Panc1 (cell line): Measurements from ENCODE around the gene LINC00237. TPM values are rescaled to one million over a fixed set of nuclear protein-coding genes. Genes with fewer than 3 reads are reported as not detected.

Experiments used
- ATAC-seq: fragments of 200-7000 bp; cut with Tn5 transposase; 2 replicates; pipeline ENCODE4 v1.9.1; 2020; ENCODE audit warnings: mild to moderate bottlenecking, moderate library complexity
- BruUV-seq: library from RNA; stranded (reverse); fragments of 400-500 nt; replicated peaks from 2 replicates; lab custom pipeline; 2021; lab: Mats Ljungman, UMichigan
- CTCF ChIA-PET: fragments of 300-600 bp; sonication (Branson Sonifier 250); formaldehyde crosslinking; loops from one replicate; lab custom pipeline; 2022; ENCODE audit warnings: antibody characterized with exemption; lab: Charles Lee
- POLR2A ChIA-PET: fragments of 300-600 bp; sonication (Branson Sonifier 250); formaldehyde crosslinking; loops from one replicate; lab custom pipeline; 2022; ENCODE audit warnings: antibody characterized with exemption; lab: Charles Lee
- DNase-seq: peaks from one replicate; pipeline ENCODE4 v3.0.0-alpha.2; 2010; ENCODE audit warnings: low read depth, low spot score
- H3K27ac ChIP-seq: 2 replicates; pipeline ENCODE4 v1.5.1; 2011; ENCODE audit warnings: mild to moderate bottlenecking, low read length, inconsistent platforms
- H3K27me3 ChIP-seq: fragments of 200-500 bp; sonication (Bioruptor generic); 2 replicates; pipeline ENCODE4 v1.6.0; 2014; ENCODE audit warnings: low read length, inconsistent platforms; ENCODE audit not compliant: control insufficient read depth, insufficient read depth
- H3K36me3 ChIP-seq: fragments of 200-500 bp; sonication (Bioruptor generic); 2 replicates; pipeline ENCODE4 v1.5.1; 2014; ENCODE audit warnings: inconsistent platforms, mild to moderate bottlenecking, low read length, moderate library complexity; ENCODE audit not compliant: control insufficient read depth, insufficient read depth
- H3K4me1 ChIP-seq: 2 replicates; pipeline ENCODE4 v1.5.1; 2011; ENCODE audit warnings: inconsistent platforms, mild to moderate bottlenecking, low read length, moderate library complexity; ENCODE audit not compliant: control insufficient read depth, insufficient read depth
- H3K4me3 ChIP-seq, 2 experiments: 2 replicates each; pipeline ENCODE4 v1.5.1; 2011 to 2012; ENCODE audit warnings: low read depth in 2 of 2, low read length in 2 of 2, mild to moderate bottlenecking in 2 of 2, inconsistent platforms in 1 of 2, moderate library complexity in 1 of 2
- H3K9me3 ChIP-seq: fragments of 200-500 bp; sonication (Bioruptor generic); 2 replicates; pipeline ENCODE4 v1.5.1; 2014; ENCODE audit warnings: low read depth, mild to moderate bottlenecking, inconsistent platforms, low read length, moderate library complexity; ENCODE audit not compliant: control insufficient read depth, insufficient read depth
- CTCF ChIP-seq: fragments of 450-650 bp; IDR thresholded peaks from 2 replicates; pipeline ENCODE4 v1.5.1; 2017; ENCODE audit warnings: mild to moderate bottlenecking
- POLR2AphosphoS5 ChIP-seq: IDR thresholded peaks from 2 replicates; pipeline ENCODE4 v1.6.1; 2012; ENCODE audit warnings: mild to moderate bottlenecking, low read depth, low read length, moderate library complexity
- REST ChIP-seq, 2 experiments: IDR thresholded peaks; 2 replicates each; pipeline ENCODE4 v1.6.1; 2011 to 2012; ENCODE audit warnings: low read depth in 2 of 2, control low read depth in 1 of 2, low read length in 1 of 2, mild to moderate bottlenecking in 1 of 2, moderate library complexity in 1 of 2; ENCODE audit not compliant: insufficient read depth in 1 of 2
- SIN3A ChIP-seq: IDR thresholded peaks from 2 replicates; pipeline ENCODE4 v1.6.1; 2012; ENCODE audit warnings: low read depth, mild to moderate bottlenecking, low read length, moderate library complexity, borderline replicate concordance; ENCODE audit not compliant: insufficient read depth
- TCF7L2 ChIP-seq: IDR thresholded peaks from 2 replicates; pipeline ENCODE4 v1.6.1; 2011; ENCODE audit warnings: mild to moderate bottlenecking, low read depth, low read length, inconsistent platforms
- in situ Hi-C: cut with HindIII; loops from 2 replicates; pipeline ENCODE4 v1.10.0; 2016; ENCODE audit warnings: low sequenced_read_pairs, low pct_unique_long_range_greater_than_20kb
- intact Hi-C: fragments of 100-400 bp; cut with micrococcal nuclease; formaldehyde crosslinking; loops from one replicate; pipeline ENCODE4 v1.10.0; 2022; ENCODE audit not compliant: unreplicated experiment
- total RNA-seq: library from RNA; stranded (reverse); gene quantifications from one replicate; pipeline ENCODE4 v1.2.1, GENCODE V29; 2021; ENCODE audit not compliant: unreplicated experiment

LINC00237 gene
- total RNA-seq, 1 experiment from 2014 or later: not detected

- TF ChIP-seq SIN3A (no peak), POLR2AphosphoS5 (no peak), TCF7L2 (no peak)
- ChIA-PET POLR2A (no interaction called here), CTCF (no interaction called here)
- DNase-seq (no peak), ATAC-seq (no peak)
- Histone ChIP-seq H3K4me3 (no peak overlapping the region), H3K27ac (no peak overlapping the region), H3K27me3 (0 out of 2 replicates have a peak, but pooled peaks cover 3% of the 10 kb centered on the region), H3K9me3 (no peaks in the 10 kb centered on the region), H3K4me1 (no peaks in the 10 kb centered on the region), H3K36me3 (no peaks in the 10 kb centered on the region)
- BruUV-seq: no TSS peak
- in situ Hi-C loops: no loop called here
- intact Hi-C loops: no loop called here
These were observed 15.4 kb downstream of the LINC00237 start for GRCh38 chr20:21090721-21091120.

GRCh38 chr20:21090111-21090618 is 16.0 kb downstream of the LINC00237 start:
- Histone ChIP-seq H3K9me3 (no peaks in the 10 kb centered on the region), H3K4me3 (no peak overlapping the region), H3K27ac (no peak overlapping the region), H3K4me1 (no peaks in the 10 kb centered on the region), H3K36me3 (no peaks in the 10 kb centered on the region), H3K27me3 (0 out of 2 replicates have a peak, but pooled peaks cover 3% of the 10 kb centered on the region)
- no TSS peak for BruUV-seq
- intact Hi-C loops: no loop called here
- in situ Hi-C loops: no loop called here
- DNase-seq (no peak), ATAC-seq (no peak)
- ChIA-PET CTCF (no interaction called here), POLR2A (no interaction called here)
- TF ChIP-seq POLR2AphosphoS5 (no peak), REST (IDR thresholded peaks at IDR 0.05; ENCODE audit: insufficient read depth in 1 of 2, low read depth in 2 of 2, low read length in 1 of 2) (no peak), TCF7L2 (no peak), SIN3A (no peak), CTCF (no peak)

- CTCF ChIA-PET: no interaction called here
- no peak overlapping the region for H3K27ac ChIP-seq
- H3K9me3 ChIP-seq: no peaks in the 10 kb centered on the region
- ATAC-seq (no peak), DNase-seq (no peak)
- H3K27me3 ChIP-seq: 0 out of 2 replicates have a peak, but pooled peaks cover 3% of the 10 kb centered on the region
- no peak for TF ChIP-seq POLR2AphosphoS5
- TF ChIP-seq CTCF: no peak
- in situ Hi-C loops: no loop called here
- H3K4me1 ChIP-seq: no peaks in the 10 kb centered on the region
- H3K4me3 ChIP-seq: no peak overlapping the region
- no peaks in the 10 kb centered on the region for H3K36me3 ChIP-seq
- BruUV-seq: no TSS peak
- intact Hi-C loops: no loop called here
- POLR2A ChIA-PET: no interaction called here
These were observed 16.8 kb downstream of the LINC00237 start for GRCh38 chr20:21089391-21089790.
